GM18526 (cell line): ENCODE measurements around the gene XYLT1.

Experiments
- POLR2A ChIP-seq: IDR thresholded peaks from 3 replicates; pipeline ENCODE4 v1.6.1; 2011; ENCODE audit not compliant: insufficient read length; ENCODE audit errors: extremely low read depth

The XYLT1 gene

DNA sequence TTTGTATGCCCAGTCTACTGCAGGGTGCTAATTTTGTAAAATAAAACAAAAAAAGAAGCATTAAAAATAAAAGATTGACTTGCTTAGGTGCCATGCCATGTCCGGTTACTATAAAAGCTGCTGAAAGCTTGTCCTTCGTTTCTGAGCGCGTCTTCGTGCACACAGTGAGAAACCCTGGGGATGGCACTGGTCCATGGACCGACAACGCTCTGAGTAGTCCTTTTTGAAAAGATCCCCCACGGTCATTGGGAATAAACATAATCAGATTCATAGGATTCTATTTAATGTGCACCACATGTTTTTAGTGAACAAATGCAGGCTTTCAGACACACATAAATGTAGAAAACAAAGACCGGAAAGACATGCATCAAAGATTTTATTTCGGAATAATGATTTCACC lies 146.3 kb downstream of the XYLT1 start:
- TF ChIP-seq POLR2A, result no peak

DNA sequence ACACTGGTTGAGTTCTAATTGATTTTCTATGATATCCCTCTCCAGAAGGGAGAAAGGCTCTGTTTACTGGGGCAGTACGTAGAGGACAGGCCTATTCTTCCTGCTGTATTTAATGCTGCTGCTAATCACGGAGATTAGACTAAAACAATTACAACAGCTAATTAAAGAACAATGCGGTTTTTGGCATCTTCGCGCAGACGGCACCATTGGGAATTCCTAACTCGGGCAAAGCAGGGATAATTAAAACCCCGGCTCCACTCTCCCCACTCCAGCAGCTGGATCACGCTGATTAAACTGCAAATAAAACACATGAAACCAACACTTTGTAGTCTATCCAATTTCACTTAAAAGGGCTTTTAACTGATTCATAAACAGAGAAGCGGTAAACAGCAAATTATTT lies 147.6 kb downstream of the XYLT1 start:
- TF ChIP-seq POLR2A, result no peak

DNA sequence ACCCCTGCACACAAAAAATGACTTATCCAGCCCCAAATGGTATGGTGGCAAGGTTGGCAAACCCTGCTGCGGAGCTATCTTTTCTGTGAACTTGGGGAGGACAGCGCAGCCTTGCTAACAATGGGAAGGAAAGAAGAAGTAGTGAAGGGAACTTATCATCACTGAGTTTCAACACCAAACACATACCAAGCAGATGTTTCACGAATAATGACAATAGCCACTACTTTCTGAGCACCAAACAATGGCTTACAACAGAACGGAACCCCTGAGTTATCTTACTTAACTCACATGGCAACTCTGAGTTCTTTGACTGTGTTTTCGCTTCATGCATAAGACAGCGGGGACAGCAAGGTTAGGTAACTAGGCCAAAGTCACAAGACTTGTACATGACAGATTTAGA lies 148.9 kb downstream of the XYLT1 start:
- TF ChIP-seq POLR2A, result no peak

DNA sequence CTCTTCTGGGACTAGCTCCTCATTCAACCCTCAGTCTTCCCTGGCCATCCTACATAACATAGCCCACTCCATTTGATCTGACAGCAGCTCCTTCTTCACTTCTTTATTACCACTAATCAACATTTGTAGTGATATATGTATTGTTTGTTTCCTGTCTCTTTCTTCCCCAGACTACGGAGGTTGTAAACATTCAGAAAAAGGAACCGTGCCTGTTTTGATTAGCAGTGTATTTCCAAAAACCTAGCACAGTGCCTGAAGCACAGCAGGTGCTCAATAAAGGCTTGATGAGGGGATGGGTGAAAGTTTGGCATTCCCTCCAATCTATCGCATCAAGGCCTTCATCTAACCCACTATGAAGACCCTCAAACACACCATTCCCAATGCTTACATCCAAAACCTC lies 150.8 kb downstream of the XYLT1 start:
- TF ChIP-seq POLR2A, result no peak

DNA sequence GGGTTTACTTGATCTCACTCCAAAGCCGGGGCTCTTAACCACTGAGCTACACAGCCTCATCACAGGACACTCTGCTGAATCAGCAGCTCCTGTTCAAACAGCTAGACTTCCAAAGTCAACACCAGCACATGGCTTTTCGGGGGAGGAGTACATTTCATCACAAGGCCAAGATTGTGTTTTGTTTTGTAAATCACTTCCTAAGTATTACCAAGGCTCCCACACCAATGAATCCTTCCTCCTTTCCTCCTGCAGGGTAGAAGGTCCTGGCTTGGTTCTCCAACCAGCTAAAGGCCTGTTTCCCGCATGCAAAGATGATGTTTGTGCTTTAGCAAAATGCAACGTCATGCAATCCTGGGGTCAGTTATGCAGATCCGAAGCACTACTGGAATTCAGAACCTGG lies 152.5 kb downstream of the XYLT1 start:
- no peak for TF ChIP-seq POLR2A

DNA sequence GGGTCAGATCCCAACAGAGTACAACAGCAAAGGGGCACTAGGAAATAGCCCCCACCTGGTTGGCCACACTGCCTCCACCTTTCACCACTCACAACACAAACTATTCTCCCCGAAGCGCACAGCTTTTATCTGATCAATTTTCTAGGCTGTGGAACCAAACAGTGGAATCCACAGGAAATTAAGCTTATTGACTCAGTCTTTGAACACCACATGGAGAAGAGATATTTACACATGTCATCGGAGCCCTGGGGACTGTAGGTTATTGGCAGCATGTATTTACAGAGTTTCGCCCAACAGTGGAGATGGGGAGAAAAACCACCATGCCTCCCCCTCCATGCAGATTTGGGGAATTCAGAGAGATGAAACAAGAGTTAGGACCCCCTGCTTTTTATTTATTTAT lies 154.8 kb downstream of the XYLT1 start:
- TF ChIP-seq POLR2A, result no peak

DNA sequence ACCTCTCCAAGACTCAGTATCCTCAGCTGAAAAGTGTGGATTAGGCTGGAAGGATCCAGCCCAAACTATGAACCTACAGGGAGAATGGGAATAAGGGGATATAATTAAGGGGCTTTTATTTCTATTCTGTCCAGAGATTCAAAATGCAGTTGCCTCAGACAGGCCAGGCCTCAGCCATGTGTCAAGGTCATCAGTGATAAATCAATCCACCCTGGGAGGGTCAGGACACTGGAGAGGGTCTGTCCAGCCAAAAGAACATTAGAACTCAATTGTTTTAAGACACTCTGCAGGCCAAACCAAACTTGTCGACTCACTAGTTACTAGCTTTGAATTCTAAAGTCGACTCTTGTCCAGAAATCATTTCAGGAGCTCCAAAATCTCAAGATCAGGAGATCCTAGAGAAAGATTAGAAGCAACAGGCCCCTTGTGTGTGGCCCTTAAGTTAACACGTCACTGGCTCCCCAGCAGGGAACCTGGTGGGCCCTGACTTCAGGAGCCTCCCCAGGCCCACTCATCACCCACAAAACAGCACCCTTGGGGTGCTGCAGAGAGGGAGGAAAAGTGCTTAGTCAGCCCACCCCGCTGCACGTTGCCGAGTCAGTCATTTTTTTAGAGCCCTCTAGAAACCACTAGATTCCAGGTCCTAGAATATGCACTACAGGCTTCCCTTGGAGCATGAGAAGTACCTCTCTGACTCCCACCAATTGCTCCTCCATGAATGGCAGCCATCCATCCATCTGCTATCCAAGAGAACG lies 156.8 kb downstream of the XYLT1 start:
- no peak for TF ChIP-seq POLR2A

DNA sequence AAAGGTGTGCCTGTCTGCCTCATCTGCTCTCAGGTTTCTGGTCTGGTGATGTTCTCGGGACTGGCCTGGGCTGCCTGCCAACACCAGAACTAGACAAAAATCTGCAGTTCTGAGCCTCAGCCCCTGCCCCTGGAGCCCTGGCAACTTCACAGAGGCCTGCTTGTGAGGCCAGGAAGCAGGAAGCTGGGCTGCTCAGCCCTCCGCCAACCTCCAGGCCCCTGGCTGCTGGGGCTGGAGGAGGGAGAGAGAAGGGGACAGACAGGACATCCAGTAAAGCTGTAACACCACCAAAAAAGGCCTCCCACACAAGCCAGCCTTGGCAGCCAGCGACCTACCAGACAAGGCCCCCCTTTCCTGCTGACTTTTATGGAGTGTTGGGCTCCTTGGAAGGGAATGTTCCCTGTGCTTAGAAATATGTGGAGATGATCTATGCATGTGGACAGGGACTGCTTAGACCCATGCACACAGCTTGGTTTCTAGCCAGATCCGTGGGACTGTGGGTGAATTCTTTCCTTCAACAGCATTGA lies 157.6 kb downstream of the XYLT1 start:
- TF ChIP-seq POLR2A, result no peak

DNA sequence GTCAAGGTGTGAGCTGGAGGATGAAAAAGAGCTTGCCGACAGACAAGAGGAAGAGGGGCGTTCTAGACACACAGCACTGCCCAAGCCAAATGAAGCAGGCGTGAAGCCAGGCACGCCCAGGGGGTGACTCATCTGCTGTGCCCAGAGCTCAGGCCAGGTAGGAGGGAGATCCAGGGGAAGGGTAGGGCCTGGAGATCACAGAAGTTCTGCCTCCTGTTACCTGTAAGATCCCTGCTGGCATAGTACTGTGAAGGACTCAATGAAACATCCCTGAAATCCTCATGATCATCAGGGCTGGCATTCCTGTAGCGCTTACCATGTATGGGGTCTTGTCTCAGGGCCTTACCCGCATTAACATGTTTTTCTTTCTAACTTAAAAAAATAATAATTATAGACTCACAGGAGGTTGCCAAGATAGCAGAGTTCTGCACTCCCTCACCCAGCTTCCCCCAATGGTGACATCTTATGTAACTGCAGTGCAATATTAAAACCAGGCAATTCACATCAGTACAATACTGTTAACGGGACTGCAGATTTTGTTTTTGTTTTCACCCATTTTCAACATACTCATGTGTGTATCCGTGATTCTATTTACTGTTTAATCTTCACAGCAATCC lies 158.6 kb downstream of the XYLT1 start:
- no peak for TF ChIP-seq POLR2A

DNA sequence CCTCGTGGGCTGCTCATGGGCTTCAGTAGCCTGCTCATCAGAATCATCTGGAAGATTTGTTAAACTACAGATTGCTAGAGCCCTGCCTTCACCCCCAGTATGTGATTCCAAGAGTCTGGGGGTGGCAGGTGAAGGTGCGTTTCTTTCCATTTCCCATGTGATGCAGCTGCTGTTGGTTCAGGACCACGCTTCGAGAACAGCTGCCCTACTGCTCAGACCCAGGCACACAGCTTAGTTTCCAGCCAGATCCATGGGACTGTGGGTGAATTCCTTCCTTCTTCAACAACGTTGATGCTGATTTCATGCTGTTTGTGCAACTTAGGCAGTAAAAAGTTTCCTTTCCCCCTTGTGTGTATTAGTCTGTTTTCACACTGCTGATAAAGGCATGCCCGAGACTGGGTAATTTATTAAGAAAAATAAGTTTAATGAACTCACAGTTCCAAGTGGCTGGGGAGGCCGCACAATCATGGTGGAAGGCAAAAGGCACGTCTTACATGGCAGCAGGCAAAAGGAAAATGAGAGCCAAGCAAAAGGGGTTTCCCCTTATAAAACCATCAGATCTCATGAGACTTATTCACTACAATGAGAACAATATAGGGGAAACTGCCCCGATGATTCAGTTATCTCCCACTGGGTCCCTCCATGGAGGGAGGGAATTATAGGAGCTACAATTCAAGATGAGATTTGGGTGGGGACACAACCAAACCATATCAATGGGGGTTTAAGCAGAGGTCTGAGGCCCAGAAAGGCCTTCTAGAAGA lies 159.2 kb downstream of the XYLT1 start:
- TF ChIP-seq POLR2A, result no peak

DNA sequence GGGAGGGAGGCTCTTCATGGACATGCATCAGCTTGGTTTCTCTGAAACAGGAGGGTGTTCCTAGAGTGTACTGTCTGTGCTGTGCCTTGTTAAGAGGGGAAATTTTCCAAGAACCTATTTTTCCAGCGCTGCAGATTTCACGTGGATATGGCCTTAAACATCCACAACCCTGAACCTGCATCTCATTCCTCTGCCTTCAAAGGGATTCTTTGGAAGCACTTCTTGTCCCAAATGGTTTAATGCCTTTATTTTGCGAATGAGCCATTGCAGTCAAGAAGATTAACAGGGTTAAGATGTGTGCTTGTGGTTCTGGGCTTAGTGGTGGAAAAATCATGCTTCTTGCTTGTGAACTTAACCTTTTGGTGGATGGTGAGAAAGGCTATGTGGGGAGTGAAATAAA lies 161.2 kb downstream of the XYLT1 start:
- TF ChIP-seq POLR2A, result no peak

DNA sequence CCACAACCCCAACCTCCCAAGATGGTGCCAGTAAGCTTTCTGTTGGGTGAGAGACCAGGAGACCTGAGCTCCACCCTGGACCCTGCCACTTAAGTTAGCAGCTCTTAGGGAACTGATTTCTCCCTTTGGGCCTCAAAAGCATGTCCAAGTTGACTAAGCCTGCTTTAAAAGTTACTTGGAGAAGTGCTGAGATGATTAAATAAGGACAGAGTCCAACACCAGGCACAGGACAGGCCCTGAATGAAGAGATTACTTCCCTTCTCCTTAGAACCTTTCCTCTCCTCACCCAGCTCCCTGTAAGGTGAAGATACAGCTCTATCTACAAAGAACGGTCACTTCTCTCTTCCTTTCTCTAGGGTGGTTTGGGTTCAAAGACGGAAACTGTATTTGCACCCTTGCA lies 162.6 kb downstream of the XYLT1 start:
- TF ChIP-seq POLR2A, result no peak

DNA sequence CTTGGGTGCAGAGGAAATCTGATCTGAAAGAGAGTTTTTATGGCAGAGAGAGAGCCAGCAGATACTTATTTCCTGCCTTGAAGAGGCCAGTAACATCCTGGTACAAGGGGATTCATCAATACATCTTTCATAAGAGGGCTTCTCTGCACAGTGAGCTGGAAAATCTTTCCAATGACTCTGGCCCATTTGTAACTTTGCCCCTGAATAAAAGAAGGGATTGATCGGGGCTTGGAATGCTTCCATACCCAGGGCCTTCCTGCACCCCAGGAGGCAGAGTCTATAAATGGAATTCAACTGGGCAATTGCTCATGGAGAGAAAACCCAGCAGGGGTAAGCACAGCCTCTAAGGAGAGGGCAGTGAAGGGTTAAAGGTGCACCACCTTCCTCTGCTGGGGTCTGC lies 163.3 kb downstream of the XYLT1 start:
- TF ChIP-seq POLR2A, result no peak

DNA sequence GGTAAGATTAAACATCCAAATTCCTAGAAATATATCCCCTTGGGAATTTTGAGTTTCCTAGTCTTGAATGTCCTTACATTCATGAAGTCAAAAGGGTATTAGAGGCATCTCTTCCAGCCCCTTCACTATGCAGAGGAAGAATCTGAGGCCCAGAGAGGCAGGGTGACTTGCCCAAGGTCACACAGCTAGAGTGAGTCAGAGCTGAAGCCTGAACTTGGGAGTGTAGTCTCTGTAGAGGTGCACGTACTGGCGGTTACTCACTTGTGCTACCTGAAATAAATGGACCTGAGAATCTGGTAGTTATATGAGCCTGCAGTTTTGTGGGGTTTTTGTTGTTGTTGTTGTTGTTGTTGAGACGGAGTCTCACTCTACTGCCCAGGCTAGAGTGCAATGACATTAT lies 164.0 kb downstream of the XYLT1 start:
- no peak for TF ChIP-seq POLR2A

DNA sequence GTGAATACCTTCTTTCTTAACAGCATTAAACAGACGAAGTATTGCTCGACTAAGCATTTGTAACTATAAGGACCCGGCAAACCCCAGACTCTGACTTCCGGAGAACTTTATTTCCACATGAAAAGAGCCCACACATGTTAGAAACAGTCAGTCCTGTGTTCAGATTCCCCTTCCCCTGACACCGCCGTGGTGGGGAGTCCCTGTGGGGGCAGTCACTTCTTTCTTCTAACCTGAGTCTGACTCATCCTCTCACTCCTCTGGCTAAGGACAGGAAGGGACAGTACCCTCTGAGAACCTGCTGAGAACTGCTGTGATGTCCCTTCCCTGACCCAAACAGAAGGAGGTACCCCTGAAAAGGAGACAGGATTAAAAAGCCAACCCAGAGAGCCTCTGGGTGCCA lies 165.1 kb downstream of the XYLT1 start:
- TF ChIP-seq POLR2A, result no peak

DNA sequence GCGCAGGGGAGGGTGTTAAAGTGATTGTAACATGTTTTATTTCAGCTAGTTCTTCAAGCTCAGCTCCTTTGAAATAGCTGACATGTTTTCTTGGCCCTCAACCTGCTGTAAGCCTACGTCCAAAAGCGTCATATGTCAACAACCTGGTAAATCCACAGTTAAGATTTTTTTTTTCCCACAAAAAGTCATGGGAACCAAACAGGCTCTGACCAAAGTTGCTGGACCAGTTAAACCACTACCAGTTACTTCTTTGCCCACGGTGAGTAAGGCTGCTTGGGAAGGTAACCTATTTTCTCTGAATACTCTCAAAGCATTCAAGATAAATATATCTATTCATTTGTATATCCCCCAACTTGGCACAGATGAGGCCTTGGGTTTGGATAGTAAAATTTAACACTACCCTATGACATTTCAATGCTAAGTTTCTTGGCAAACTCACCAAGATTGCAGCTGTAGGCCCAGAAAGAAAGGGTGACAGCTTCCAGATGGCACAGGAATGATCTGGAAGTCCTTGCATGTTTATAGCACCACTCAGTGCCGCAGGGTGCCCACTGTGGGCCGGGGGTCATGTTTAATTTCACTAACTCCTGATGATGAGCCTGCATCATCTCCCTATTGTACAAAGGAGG lies 166.2 kb downstream of the XYLT1 start:
- TF ChIP-seq POLR2A, result no peak

DNA sequence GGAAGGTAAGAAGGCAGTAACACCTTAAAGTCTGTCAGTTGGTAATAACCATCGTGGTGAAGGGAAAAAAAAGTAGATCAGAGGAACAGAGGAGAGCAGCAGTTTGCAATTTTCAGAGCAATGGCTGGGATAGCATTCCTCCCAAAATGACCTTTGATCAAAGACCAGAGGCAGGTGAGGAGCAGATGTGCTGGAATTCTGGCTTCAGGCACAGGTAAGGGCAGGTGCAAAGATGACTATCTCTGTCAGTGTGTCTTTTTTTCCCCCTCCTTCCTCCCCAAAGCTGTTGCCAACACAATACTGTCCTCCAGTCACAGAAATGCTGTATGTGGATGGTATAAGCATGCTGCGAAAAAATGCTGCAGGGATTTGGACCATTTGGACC lies 166.7 kb downstream of the XYLT1 start:
- TF ChIP-seq POLR2A, result no peak
